Gastroesophageal sphincter (tissue), 3 donors: ENCODE measurements around the gene SCG3.

Experiments
- POLR2AphosphoS5 ChIP-seq: sonication (generic); formaldehyde crosslinking; IDR thresholded peaks from one replicate; pipeline ENCODE4 v1.6.1; 2017; ENCODE audit warnings: antibody characterized with exemption
- TF ChIP-seq, protein P1 (sequence below), 4 experiments: fragments of 200-600 bp in 2 of 4; fragments of 450-650 bp in 2 of 4; sonication (generic) in 1 of 4; IDR thresholded peaks; one replicate each; pipeline ENCODE4 v1.5.1; 2017 to 2019; ENCODE audit warnings: antibody characterized with exemption in 4 of 4, mild to moderate bottlenecking in 2 of 4, moderate library complexity in 2 of 4

DNA sequence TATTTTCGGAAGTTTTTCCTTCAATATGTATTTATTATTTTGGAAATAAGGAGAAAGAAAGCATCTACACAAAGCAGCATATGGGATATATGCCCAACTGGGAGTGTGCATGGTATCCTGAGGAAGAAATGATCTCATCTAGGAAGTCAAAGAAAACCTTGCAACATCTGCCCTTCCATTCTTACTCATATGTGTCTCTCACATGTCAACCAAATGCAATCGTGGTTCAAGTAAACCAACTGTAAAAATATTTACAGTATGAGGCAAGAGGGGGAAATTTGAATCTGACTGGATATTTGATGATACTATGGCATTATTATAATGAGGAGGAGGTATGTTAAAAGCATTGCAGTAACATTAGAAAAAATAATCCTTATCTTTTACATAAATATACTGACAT lies 3.2 kb upstream of the SCG3 start:
- TF ChIP-seq, protein P1, sequence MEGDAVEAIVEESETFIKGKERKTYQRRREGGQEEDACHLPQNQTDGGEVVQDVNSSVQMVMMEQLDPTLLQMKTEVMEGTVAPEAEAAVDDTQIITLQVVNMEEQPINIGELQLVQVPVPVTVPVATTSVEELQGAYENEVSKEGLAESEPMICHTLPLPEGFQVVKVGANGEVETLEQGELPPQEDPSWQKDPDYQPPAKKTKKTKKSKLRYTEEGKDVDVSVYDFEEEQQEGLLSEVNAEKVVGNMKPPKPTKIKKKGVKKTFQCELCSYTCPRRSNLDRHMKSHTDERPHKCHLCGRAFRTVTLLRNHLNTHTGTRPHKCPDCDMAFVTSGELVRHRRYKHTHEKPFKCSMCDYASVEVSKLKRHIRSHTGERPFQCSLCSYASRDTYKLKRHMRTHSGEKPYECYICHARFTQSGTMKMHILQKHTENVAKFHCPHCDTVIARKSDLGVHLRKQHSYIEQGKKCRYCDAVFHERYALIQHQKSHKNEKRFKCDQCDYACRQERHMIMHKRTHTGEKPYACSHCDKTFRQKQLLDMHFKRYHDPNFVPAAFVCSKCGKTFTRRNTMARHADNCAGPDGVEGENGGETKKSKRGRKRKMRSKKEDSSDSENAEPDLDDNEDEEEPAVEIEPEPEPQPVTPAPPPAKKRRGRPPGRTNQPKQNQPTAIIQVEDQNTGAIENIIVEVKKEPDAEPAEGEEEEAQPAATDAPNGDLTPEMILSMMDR (IDR thresholded peaks at IDR 0.05): no peak
- no peak for TF ChIP-seq POLR2AphosphoS5
